Neural cell (in vitro differentiated cells): Measurements from ENCODE around the gene SKIC2. TPM values are rescaled to one million over a fixed set of nuclear protein-coding genes. Genes with fewer than 3 reads are reported as not detected.

Source experiments
- H2AFZ ChIP-seq: fragments of 200-600, 300-800 bp; sonication (generic), shearing (Covaris generic); 2 replicates; pipeline ENCODE4 v1.6.0; 2014; ENCODE audit warnings: low read depth, mild to moderate bottlenecking, antibody characterized with exemption, low read length, moderate library complexity
- H3F3A ChIP-seq: fragments of 200-600 bp; shearing (Covaris generic); 2 replicates; pipeline ENCODE4 v1.6.1; 2016; ENCODE audit warnings: mild to moderate bottlenecking, moderate library complexity, mixed read lengths, antibody characterized with exemption, low read length; ENCODE audit not compliant: insufficient read depth, poor library complexity, severe bottlenecking
- H3K27ac ChIP-seq: fragments of 200-600, 300-800 bp; sonication (generic), shearing (Covaris generic); 2 replicates; pipeline ENCODE4 v1.5.1; 2014; ENCODE audit warnings: mild to moderate bottlenecking, low read length, moderate library complexity
- H3K27me3 ChIP-seq: fragments of 300-800, 200-600 bp; sonication (generic), shearing (Covaris generic); 2 replicates; pipeline ENCODE4 v1.6.0; 2014; ENCODE audit warnings: mild to moderate bottlenecking, low read depth, low read length, moderate library complexity; ENCODE audit not compliant: insufficient read depth
- H3K36me3 ChIP-seq: fragments of 300-800, 200-600 bp; sonication (generic), shearing (Covaris generic); 2 replicates; pipeline ENCODE4 v1.5.1; 2014; ENCODE audit warnings: mild to moderate bottlenecking, antibody characterized with exemption, low read length, moderate library complexity; ENCODE audit not compliant: insufficient read depth
- H3K4me2 ChIP-seq: fragments of 300-800, 200-600 bp; sonication (generic), shearing (Covaris generic); 2 replicates; pipeline ENCODE4 v1.6.0; 2014; ENCODE audit warnings: mild to moderate bottlenecking, low read length
- H3K4me3 ChIP-seq: fragments of 300-800, 200-600 bp; sonication (generic), shearing (Covaris generic); 2 replicates; pipeline ENCODE4 v1.5.1; 2014; ENCODE audit warnings: mild to moderate bottlenecking, low read length, moderate library complexity
- H3K79me2 ChIP-seq: fragments of 200-600 bp; shearing (Covaris generic); replicated peaks from 2 replicates; pipeline ENCODE4 v1.6.0; 2014; ENCODE audit warnings: mild to moderate bottlenecking, low read length, moderate library complexity; ENCODE audit not compliant: insufficient read depth
- H3K9ac ChIP-seq: fragments of 300-800, 200-600 bp; sonication (generic), shearing (Covaris generic); 2 replicates; pipeline ENCODE4 v1.6.1; 2016; ENCODE audit warnings: mild to moderate bottlenecking, low read length, mixed read lengths
- H3K9me2 ChIP-seq: fragments of 200-600 bp; shearing (Covaris generic); 2 replicates; pipeline ENCODE4 v1.6.1; 2016; ENCODE audit warnings: mild to moderate bottlenecking, low read length, mixed read lengths; ENCODE audit not compliant: insufficient read depth
- H3K9me3 ChIP-seq: fragments of 200-600, 300-800 bp; sonication (generic), shearing (Covaris generic); 2 replicates; pipeline ENCODE4 v1.6.1; 2016; ENCODE audit warnings: mild to moderate bottlenecking, mixed run types, low read length, moderate library complexity, mixed read lengths
- H4K20me1 ChIP-seq: fragments of 200-600 bp; shearing (Covaris generic); 2 replicates; pipeline ENCODE4 v1.6.1; 2016; ENCODE audit warnings: mild to moderate bottlenecking, mixed run types; ENCODE audit not compliant: insufficient read depth
- CTCF ChIP-seq: fragments of 450-650 bp; IDR thresholded peaks from 2 replicates; pipeline ENCODE4 v1.5.1; 2014; ENCODE audit warnings: antibody characterized with exemption, mild to moderate bottlenecking, moderate library complexity; ENCODE audit not compliant: poor library complexity, severe bottlenecking
- EP300 ChIP-seq: fragments of 450-650 bp; conservative IDR thresholded peaks from 2 replicates; pipeline ENCODE4 v1.6.1; 2014; ENCODE audit warnings: antibody characterized with exemption, mild to moderate bottlenecking, moderate library complexity; ENCODE audit not compliant: poor library complexity, severe bottlenecking
- EZH2 ChIP-seq: fragments of 200-600, 300-800 bp; shearing (Covaris generic), sonication (generic); IDR thresholded peaks from 2 replicates; pipeline ENCODE4 v1.6.1; 2014; ENCODE audit warnings: antibody characterized with exemption, low read length, borderline replicate concordance, mild to moderate bottlenecking; ENCODE audit not compliant: insufficient read depth, poor library complexity, severe bottlenecking
- MXI1 ChIP-seq: fragments of 450-650 bp; conservative IDR thresholded peaks from 2 replicates; pipeline ENCODE4 v1.6.1; 2014; ENCODE audit warnings: antibody characterized with exemption, mild to moderate bottlenecking; ENCODE audit not compliant: poor library complexity, severe bottlenecking
- POLR2AphosphoS5 ChIP-seq: IDR thresholded peaks from 2 replicates; pipeline ENCODE4 v1.6.1; 2012
- RAD21 ChIP-seq: fragments of 450-650 bp; conservative IDR thresholded peaks from 2 replicates; pipeline ENCODE4 v1.6.1; 2014; ENCODE audit warnings: antibody characterized with exemption, mild to moderate bottlenecking, moderate library complexity
- REST ChIP-seq: IDR thresholded peaks from 2 replicates; pipeline ENCODE4 v1.6.1; 2012; ENCODE audit warnings: borderline replicate concordance
- SMC3 ChIP-seq: fragments of 450-650 bp; conservative IDR thresholded peaks from 2 replicates; pipeline ENCODE4 v1.6.1; 2014; ENCODE audit warnings: antibody characterized with exemption, mild to moderate bottlenecking, moderate library complexity; ENCODE audit not compliant: poor library complexity
- TAF1 ChIP-seq: IDR thresholded peaks from 2 replicates; pipeline ENCODE4 v1.6.1; 2012; ENCODE audit warnings: low read depth
- polyA plus RNA-seq: library from polyadenylated mRNA; depleted of rRNA; stranded (reverse); fragments of >200 nt; gene quantifications from 2 replicates; pipeline ENCODE4 v1.2.3, GENCODE V29; 2014

Gene SKIC2
- polyA plus RNA-seq, 1 donor from 2014 or later: 48.2 TPM

- no peak overlapping the region for H3K9ac ChIP-seq
- H3K79me2 ChIP-seq: no peaks in the 10 kb centered on the region
- no peaks in the 10 kb centered on the region for H3F3A ChIP-seq
- no peak overlapping the region for H3K27ac ChIP-seq
- H3K36me3 ChIP-seq: no peaks in the 10 kb centered on the region
- no peaks in the 10 kb centered on the region for H3K9me3 ChIP-seq
- no peak overlapping the region for H3K4me3 ChIP-seq
- no peaks in the 10 kb centered on the region for H4K20me1 ChIP-seq
- H3K27me3 ChIP-seq: no peaks in the 10 kb centered on the region
- H3K4me2 ChIP-seq: no peak overlapping the region
- TF ChIP-seq EP300 (no peak), RAD21 (no peak), REST (no peak)
- H3K9me2 ChIP-seq: no peaks in the 10 kb centered on the region
- no peak overlapping the region for H2AFZ ChIP-seq
Observed at GRCh38 chr6:31947864-31948263, 11.1 kb upstream of the SKIC2 start.

GRCh38 chr6:31948306-31948705 lies 10.7 kb upstream of the SKIC2 start:
- H3K9ac ChIP-seq: no peak overlapping the region
- TF ChIP-seq TAF1 (no peak), SMC3 (no peak), EZH2 (no peak), REST (no peak), CTCF (no peak), EP300 (no peak), MXI1 (no peak), POLR2AphosphoS5 (no peak), RAD21 (no peak)
- H3K4me2 ChIP-seq: no peak overlapping the region
- no peaks in the 10 kb centered on the region for H3F3A ChIP-seq
- H3K4me3 ChIP-seq: no peak overlapping the region
- H3K36me3 ChIP-seq: no peaks in the 10 kb centered on the region
- no peak overlapping the region for H2AFZ ChIP-seq
- H3K27ac ChIP-seq: no peak overlapping the region
- no peaks in the 10 kb centered on the region for H4K20me1 ChIP-seq
- H3K9me2 ChIP-seq: no peaks in the 10 kb centered on the region
- H3K9me3 ChIP-seq: no peaks in the 10 kb centered on the region
- H3K27me3 ChIP-seq: no peaks in the 10 kb centered on the region
- H3K79me2 ChIP-seq: no peaks in the 10 kb centered on the region
